HG03520 (cell line): ENCODE results near the gene MAMSTR.

ENCODE experiments used
- ATAC-seq: cut with Tn5 transposase; IDR thresholded peaks from one replicate; pipeline ENCODE4 v1.9.1; 2021; ENCODE audit warnings: mild to moderate bottlenecking, moderate library complexity; ENCODE audit not compliant: unreplicated experiment

MAMSTR gene

DNA sequence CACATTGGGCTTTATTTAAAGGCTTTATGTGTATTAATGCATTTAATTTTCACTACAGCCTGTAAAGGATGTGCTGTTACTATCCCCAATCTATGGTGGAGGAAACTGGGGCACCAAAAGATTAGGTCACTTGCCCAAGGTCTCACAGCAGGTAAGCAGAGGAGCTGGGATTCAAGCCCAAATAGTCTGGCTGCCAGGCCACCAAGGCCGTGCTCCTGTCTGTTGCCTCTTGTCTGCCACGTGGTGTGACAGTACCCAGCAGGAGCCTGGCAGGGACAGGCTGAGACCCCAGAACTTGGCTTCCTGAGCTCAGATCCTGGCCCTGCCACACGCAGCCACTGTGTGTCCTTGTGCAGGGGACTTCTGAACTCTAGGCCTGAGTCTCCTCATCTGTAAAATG lies 51.2 kb downstream of the MAMSTR start:
- ATAC-seq, result no peak

DNA sequence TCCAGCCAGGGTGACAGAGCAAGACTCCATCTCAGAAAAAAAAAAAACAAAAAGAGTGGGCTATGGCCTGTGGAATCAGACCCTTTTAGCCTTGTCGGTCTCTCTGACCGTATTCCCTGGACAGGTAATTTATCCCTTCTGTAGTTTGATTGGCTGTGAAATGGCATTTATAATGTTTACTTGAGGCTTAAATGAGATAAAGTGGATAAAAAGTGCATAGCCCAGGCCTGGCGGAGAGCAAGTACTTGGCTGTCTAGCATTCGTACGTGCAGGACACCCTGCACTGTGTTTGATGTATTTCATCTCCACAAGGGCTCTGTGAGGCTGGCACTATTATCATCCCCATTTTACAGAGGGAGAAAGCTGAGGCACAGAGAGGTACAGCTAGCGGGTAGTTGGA lies 53.7 kb downstream of the MAMSTR start:
- no peak for ATAC-seq

DNA sequence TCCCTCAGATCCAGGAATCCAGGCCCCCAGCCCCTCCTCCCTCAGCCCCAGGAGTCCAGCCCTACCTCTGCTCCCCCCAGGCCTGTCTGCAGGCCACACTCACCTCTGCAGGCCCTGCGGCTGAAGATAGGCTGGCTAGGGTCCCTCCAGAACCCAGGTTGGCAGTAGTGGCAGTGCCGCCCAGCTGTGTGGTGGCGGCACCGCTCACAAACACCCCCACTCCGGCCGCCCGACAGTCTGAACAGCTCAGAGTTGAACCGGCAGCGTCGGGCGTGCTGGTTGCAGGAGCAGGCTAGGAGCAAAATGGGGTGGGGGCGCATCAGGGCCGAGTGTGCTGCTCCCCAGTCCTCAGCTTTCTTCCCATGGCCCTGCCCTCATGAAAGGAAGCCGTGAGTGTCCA lies 55.0 kb downstream of the MAMSTR start:
- ATAC-seq, result no peak

DNA sequence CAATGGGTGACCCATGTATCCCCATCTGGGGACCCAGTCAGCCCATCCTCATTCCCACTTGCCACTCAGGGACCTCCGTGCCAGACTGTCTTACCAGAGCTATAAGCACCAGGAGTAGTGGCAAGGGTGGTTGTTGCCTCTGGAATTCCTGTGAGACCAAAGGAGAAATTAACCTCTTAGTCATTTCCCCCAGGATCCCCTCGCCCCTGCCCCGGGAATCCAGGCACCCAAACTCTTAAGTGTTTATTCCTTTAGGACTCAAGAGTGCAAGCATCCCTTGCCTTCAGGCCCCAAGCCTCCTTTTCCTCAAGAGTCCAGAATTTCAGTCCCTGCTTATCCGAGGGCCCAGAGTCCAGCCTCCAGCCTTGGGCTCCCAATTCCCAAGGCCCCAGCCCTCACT lies 55.9 kb downstream of the MAMSTR start:
- no peak for ATAC-seq
